Right renal cortex interstitium (tissue), 3 donors: Measurements from ENCODE around the gene FOXL1. TPM values are rescaled to one million over a fixed set of nuclear protein-coding genes. Genes with fewer than 3 reads are reported as not detected.

Experiments used
- DNase-seq, 3 donors: peaks; one replicate each; pipeline ENCODE4 v3.0.0-alpha.2; 2013; ENCODE audit warnings: low read depth in 3 of 3, low spot score in 2 of 3
- polyA plus RNA-seq, 3 donors: library from polyadenylated mRNA; unstranded; fragments of 120-200 nt; gene quantifications; one replicate each; pipeline ENCODE4 v1.2.1, GENCODE V29; 2013; ENCODE audit not compliant: insufficient read length in 3 of 3

FOXL1 gene
- polyA plus RNA-seq, 3 donors, result 14.1 to 17.7 (median 15.4) TPM

- DNase-seq, result no peak
Observed at GRCh38 chr16:86547286-86547685, 31.1 kb upstream of the FOXL1 start.

- DNase-seq, result no peak
Observed at GRCh38 chr16:86549076-86549892, 29.1 kb upstream of the FOXL1 start.

GRCh38 chr16:86549893-86550190 lies 28.5 kb upstream of the FOXL1 start:
- no peak for DNase-seq

- DNase-seq, result no peak
Observed at GRCh38 chr16:86550281-86550680, 28.1 kb upstream of the FOXL1 start.

GRCh38 chr16:86553356-86553755 lies 25.0 kb upstream of the FOXL1 start:
- no peak for DNase-seq

- DNase-seq, result no peak
Observed at GRCh38 chr16:86554599-86554916, 23.8 kb upstream of the FOXL1 start.

GRCh38 chr16:86554917-86555703 lies 23.2 kb upstream of the FOXL1 start, which contains the start of gene MTHFSD:
MTHFSD (minus strand) TSS chr16:86555235; CDS start chr16:86555184, 51 bp downstream.
- peak in 2 of 3 donors; percentile 89 to 90 for DNase-seq

- DNase-seq, result no peak
Observed at GRCh38 chr16:86555704-86556075, 22.7 kb upstream of the FOXL1 start.

GRCh38 chr16:86556576-86556975 lies 21.8 kb upstream of the FOXL1 start:
- no peak for DNase-seq

GRCh38 chr16:86557587-86557986 lies 20.8 kb upstream of the FOXL1 start:
- no peak for DNase-seq

- no peak for DNase-seq
Observed at GRCh38 chr16:86558355-86559193, 19.8 kb upstream of the FOXL1 start.

- no peak for DNase-seq
Observed at GRCh38 chr16:86559802-86560305, 18.5 kb upstream of the FOXL1 start.

- no peak for DNase-seq
Observed at GRCh38 chr16:86562356-86562755, 16.0 kb upstream of the FOXL1 start.

GRCh38 chr16:86563469-86564345 lies 14.6 kb upstream of the FOXL1 start:
- DNase-seq, result peak in 2 of 3 donors; percentile 86

GRCh38 chr16:86565181-86565631 lies 13.1 kb upstream of the FOXL1 start:
- no peak for DNase-seq

GRCh38 chr16:86565644-86566511 lies 12.5 kb upstream of the FOXL1 start:
- no peak for DNase-seq

GRCh38 chr16:86566601-86566965 lies 11.8 kb upstream of the FOXL1 start, which contains the start of gene FOXC2:
FOXC2 (plus strand) TSS chr16:86566829; CDS start chr16:86567336, 507 bp downstream.
- DNase-seq, result peak in 2 of 3 donors; percentile 93

GRCh38 chr16:86566966-86567700 lies 11.2 kb upstream of the FOXL1 start:
- no peak for DNase-seq
